HEK293T (cell line): Measurements from ENCODE around the gene DAPK1.

Source experiments
- ARNT ChIP-seq: fragments of 450-650 bp; IDR thresholded peaks from 2 replicates; pipeline ENCODE4 v1.6.1; 2017; ENCODE audit warnings: mild to moderate bottlenecking
- BHLHE40 ChIP-seq: fragments of 450-650 bp; IDR thresholded peaks from 2 replicates; pipeline ENCODE4 v1.6.1; 2016; ENCODE audit warnings: mild to moderate bottlenecking, moderate library complexity, borderline replicate concordance
- ELF4 ChIP-seq: fragments of 450-650 bp; IDR thresholded peaks from 2 replicates; pipeline ENCODE4 v1.6.1; 2017; ENCODE audit warnings: antibody characterized with exemption
- FOXA1 ChIP-seq: fragments of 450-650 bp; IDR thresholded peaks from 2 replicates; pipeline ENCODE4 v1.6.1; 2016; ENCODE audit warnings: mild to moderate bottlenecking
- FOXK2 ChIP-seq: fragments of 450-650 bp; IDR thresholded peaks from 2 replicates; pipeline ENCODE4 v1.6.1; 2016; ENCODE audit warnings: mild to moderate bottlenecking
- FOXM1 ChIP-seq: fragments of 450-650 bp; IDR thresholded peaks from 2 replicates; pipeline ENCODE4 v1.6.1; 2017; ENCODE audit warnings: mild to moderate bottlenecking, borderline replicate concordance
- NFRKB ChIP-seq: fragments of 450-650 bp; IDR thresholded peaks from 2 replicates; pipeline ENCODE4 v1.6.1; 2016; ENCODE audit warnings: mild to moderate bottlenecking, moderate library complexity
- SP1 ChIP-seq: fragments of 450-650 bp; IDR thresholded peaks from 2 replicates; pipeline ENCODE4 v1.6.1; 2017
- SUZ12 ChIP-seq: fragments of 450-650 bp; IDR thresholded peaks from 2 replicates; pipeline ENCODE4 v1.6.1; 2016; ENCODE audit warnings: mild to moderate bottlenecking
- TARDBP ChIP-seq: fragments of 450-650 bp; IDR thresholded peaks from 2 replicates; pipeline ENCODE4 v1.6.1; 2016

- TF ChIP-seq SP1 (no peak), ELF4 (no peak), FOXM1 (no peak), FOXA1 (no peak), TARDBP (no peak), FOXK2 (no peak), ARNT (no peak), SUZ12 (no peak), NFRKB (no peak), BHLHE40 (no peak)
These were observed 200.6 kb downstream of the DAPK1 start for GRCh38 chr9:87698069-87698809.
